SH-SY5Y (cell line): ENCODE results near the gene ROPN1L.

ENCODE experiments used
- GATA2 ChIP-seq: IDR thresholded peaks from 2 replicates; pipeline ENCODE4 v1.6.1; 2011; ENCODE audit warnings: mild to moderate bottlenecking, low read depth, low read length
- GATA3 ChIP-seq: IDR thresholded peaks from 2 replicates; pipeline ENCODE4 v1.6.1; 2011; ENCODE audit warnings: low read depth, mild to moderate bottlenecking, low read length, moderate library complexity

DNA sequence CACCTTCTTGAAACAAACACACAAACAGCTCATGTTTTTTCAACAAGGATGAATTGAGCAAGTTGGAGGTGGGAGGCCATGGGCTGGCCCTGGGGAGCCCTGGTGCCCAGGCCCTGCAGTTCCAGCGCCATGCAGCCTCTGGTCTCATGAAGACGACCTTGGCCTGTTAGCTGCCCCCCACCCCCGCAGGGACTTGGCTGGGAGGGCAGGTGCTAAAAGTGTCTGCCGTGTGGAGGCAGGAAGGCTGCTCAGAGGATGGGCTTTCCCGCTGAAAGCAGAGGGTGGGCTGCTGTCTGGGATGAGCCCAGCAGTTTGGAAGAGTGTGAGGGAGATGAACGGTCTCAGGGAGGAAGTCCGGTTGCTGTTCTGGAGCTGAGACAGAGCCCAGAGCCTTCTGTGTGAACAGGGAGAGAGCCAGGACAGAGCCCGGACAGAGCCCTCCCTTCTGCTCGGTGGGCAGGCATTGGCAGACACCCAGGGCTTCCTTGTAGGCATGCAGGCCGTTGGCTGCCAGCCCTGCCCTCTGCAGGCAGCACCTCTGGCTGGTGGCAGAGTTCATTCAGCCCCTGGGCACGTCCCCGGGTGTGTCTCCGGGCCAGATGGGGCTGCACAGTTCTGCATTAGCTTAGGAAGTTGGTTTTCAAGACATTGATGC is 18.7 kb downstream of the ROPN1L start:
- TF ChIP-seq GATA3, result no peak
- no peak for TF ChIP-seq GATA2
